ENCODE results near the gene CLEC4M.

DNA sequence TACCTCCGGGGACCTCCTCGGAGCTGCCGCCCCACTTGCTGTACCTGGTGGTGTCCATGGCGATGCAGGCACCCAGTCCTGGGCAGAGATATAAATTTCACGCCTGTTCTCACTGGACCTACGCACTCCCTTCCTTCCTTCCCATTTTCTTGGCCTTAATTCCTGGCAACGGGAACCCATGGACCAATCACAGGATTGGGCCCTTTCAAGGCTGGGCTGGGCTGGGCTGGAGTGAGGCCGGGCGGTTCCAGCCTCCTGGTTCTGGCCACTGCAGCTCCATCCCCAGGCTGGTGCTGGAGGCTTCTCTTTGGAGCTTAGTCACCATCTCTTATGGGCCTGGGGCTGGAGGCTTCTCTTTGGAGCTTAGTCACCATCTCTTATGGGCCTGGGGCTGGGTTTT, 31.0 kb upstream of the CLEC4M start, which contains the start of gene CLEC4G:
- TF ChIP-seq ELF4 (IDR thresholded peaks at IDR 0.05) (no peak), FOXA1 (IDR thresholded peaks at IDR 0.05) (no peak), FOXM1 (IDR thresholded peaks at IDR 0.05; ENCODE audit: borderline replicate concordance) (no peak), SP1 (IDR thresholded peaks at IDR 0.05) (no peak), SUZ12 (IDR thresholded peaks at IDR 0.05) (no peak), FOXK2 (IDR thresholded peaks at IDR 0.05) (no peak), CTBP1 (IDR thresholded peaks at IDR 0.05; ENCODE audit: borderline replicate concordance) (no peak), BHLHE40 (IDR thresholded peaks at IDR 0.05; ENCODE audit: borderline replicate concordance) (no peak), ZNF384 (IDR thresholded peaks at IDR 0.05) (no peak), NFRKB (IDR thresholded peaks at IDR 0.05) (no peak), ARNT (IDR thresholded peaks at IDR 0.05) (no peak)
